GM23248 (cell line): ENCODE results near the gene BET1.

Source experiments
- EZH2 ChIP-seq: fragments of 200-600 bp; sonication (generic); IDR thresholded peaks from 2 replicates; pipeline ENCODE4 v1.6.1; 2018; ENCODE audit warnings: antibody characterized with exemption, mild to moderate bottlenecking; ENCODE audit not compliant: insufficient read depth, poor library complexity, severe bottlenecking
- EZH2phosphoT487 ChIP-seq: fragments of 200-600 bp; sonication (generic); IDR thresholded peaks from 2 replicates; pipeline ENCODE4 v1.6.1; 2018; ENCODE audit warnings: antibody characterized with exemption, moderate library complexity, mild to moderate bottlenecking, low read depth; ENCODE audit not compliant: insufficient read depth

GRCh38 chr7:94022550-94022949 lies 18.4 kb upstream of the BET1 start:
- TF ChIP-seq EZH2 (no peak), EZH2phosphoT487 (no peak)
